Stimulated activated CD4-positive, alpha-beta T cell treated with anti-CD3 and anti-CD28 coated beads, Interleukin-12 subunit alpha, Interleukin-12 subunit beta, amount 100 ng/mL, for 24 hours (primary cell): ENCODE data around the gene UBE2F.

Experiments
- DNase-seq, 2 experiments: peaks; one replicate each; pipeline ENCODE4 v3.0.0-alpha.2; 2020; ENCODE audit warnings: low read depth in 2 of 2

The UBE2F gene, protein sequence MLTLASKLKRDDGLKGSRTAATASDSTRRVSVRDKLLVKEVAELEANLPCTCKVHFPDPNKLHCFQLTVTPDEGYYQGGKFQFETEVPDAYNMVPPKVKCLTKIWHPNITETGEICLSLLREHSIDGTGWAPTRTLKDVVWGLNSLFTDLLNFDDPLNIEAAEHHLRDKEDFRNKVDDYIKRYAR

DNA sequence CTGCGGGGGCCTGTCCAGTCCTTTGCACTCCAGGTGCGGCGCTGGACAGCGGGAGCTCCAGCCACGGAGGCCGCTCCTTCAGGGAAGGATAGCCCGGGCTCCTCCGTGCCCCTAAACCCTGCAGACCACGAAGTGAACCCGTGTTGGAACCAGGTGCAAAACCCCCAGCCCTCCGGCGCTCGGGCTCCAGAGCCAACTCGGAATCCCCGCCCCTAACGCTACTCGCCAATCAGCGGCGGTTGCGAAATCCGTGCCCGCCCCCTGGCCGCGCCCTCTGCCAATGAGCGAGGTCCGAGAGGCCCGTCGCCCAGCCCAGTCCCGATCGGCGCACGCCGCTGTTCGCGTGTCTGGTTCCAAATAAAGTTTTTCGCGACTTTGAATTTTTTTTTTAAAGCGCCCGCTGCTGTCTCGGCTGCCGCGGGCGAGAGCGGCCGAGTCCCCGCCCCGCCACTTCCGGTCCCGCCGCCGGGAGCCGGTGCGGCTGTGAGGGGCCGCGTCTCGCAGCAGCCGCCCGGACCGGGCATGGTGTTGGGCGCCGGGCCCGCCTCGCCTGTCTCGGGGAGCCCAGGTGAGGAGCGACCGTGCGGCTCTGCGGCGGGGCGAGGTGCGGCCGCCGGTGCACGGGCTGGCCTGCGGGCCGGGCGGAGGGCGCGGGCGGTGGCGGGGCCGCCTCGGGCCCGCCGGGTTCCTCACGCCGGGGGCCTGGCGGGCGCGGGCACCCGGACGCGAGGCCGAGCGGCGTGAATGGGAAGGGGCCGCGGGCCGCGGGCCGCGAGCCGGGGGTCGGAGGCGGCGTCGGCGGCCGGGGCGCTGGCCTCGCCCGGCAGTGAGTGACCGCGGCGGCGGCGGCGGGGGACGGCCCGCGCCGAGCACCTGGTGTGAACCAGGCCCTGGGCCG is at the start of gene UBE2F:
UBE2F (plus strand) TSS at position 450 of the 898 bp plus-strand sequence. CDS start 6,094 bp downstream, outside the sequence.
- DNase-seq, result peak; percentile 95 to 97

DNA sequence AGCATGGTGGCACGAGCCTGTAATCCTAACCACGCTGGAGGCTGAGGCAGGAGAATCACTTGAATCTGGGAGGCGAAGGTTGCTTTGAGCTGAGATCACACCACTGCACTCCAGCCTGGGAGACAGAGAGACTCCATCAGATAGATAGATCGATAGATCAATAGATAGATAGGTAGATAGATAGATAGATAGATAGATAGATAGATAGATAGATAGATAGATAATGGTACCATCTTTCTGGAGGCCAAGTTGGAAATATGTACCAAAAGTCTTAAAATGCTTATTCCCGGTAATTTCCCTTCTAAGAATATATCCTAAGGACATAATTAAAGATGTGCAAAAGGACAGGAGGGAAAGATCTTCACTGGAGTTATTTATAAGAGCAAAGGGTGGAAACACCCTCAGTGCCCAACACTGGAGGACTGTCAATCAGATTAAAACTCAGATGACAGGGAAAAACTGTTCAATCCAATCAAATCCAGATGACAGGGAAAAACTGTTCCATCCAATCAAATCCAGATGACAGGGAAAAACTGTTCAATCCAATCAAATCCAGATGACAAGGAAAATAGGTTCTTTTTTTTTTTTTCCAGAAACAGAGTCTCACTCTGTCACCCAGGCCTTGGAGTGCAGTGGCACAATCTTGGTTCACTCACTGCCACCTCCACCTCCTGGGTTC is 49.0 kb upstream of the UBE2F start:
- DNase-seq, result no peak

DNA sequence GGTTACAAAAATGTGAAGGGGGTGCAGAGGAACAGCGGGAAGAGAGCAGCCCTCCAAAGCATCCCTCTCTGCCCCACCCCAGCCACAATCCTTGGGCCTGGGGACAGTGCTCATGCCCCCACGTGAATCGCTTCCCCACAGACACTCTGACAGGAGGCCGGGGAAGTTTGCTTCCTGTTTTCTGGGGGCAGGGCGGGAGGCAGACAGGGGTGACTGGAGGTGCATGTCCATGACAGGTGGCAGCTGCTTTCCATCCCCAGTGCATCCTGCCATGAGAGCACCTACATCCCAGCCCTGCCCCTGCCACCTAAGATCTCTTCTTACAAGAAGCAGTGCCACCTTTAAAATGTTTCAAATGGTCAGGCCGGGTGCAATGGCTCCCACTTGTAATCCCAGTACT is 47.2 kb upstream of the UBE2F start:
- no peak for DNase-seq

DNA sequence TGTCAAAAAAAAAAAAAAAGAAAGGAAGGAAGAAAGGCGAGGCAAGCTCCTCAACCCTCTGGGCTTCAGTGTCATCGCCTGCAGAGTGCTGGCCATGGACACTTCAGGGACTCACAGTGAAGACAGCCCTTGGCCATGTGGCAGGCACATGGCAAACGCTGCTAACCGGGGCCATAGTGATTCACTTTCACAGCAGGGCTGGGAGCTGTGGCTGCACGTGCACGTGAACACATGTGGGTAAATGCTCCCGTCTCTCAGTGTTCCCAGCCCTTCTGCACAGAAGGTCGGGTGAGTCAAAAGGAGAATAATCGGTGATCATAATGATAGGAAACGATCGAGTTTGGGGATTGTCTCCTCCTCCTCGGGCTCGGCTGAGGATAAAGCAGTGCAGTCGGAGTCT is 46.1 kb upstream of the UBE2F start:
- DNase-seq, result no peak

DNA sequence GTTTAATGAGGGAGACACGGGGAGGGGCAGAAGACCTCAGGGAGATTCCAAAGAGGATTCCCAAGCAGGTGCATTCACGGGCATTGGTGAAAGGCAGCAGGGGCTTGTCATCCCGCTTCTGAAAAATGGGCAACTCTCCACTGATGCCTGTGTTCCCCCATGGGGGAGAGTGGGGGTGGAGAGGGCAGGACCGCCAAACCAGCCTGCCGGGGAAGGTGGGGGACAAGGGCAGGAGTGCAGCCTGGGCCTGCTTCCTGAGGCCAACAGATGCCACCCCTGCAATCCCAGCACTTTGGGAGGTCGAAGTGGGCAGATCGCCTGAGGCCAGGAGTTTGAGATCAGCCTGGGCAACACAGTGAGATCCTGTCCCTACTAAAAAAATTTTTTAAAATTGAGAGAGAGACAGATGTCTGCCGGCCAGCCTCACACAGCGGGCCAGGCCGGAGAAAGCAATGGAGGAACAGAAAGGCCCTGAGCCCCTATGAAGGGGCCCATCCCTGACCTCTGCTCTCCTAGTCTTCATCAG is 44.8 kb upstream of the UBE2F start:
- DNase-seq, result no peak

DNA sequence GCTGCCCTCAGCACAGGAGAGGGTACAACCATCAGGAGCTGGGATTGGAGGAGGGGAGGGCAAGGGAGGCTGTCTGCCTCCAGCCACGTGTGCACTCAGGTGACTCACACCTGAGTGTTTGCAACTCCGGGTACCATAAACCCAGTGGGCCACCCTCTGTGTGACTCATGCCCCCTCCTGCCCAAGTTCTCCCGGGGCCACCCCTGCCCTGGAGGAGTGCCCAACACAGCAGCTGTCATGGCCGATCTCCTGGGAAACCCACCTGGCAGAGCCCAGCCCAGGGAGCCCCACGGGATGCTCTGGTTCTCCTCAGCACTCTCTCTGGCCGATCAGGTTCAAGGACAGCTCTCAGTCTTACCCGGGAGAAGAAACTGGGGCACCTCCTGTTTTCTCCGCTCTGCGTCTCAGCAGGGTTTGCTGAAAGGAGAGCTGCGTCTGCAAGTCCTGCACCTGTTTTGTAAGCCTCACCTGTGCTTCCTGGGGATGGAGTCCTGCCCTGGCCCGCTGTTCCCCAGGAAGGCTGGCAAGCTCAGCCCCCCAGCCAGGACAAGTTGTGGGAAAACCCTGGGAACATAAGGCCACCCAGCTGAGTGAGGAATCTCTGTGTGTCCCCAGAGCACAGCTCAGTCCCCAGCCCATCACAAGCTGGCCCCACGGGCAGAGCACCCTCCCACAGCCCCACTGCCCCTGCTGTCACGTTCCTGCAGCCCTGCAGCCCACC is 44.0 kb upstream of the UBE2F start:
- no peak for DNase-seq

DNA sequence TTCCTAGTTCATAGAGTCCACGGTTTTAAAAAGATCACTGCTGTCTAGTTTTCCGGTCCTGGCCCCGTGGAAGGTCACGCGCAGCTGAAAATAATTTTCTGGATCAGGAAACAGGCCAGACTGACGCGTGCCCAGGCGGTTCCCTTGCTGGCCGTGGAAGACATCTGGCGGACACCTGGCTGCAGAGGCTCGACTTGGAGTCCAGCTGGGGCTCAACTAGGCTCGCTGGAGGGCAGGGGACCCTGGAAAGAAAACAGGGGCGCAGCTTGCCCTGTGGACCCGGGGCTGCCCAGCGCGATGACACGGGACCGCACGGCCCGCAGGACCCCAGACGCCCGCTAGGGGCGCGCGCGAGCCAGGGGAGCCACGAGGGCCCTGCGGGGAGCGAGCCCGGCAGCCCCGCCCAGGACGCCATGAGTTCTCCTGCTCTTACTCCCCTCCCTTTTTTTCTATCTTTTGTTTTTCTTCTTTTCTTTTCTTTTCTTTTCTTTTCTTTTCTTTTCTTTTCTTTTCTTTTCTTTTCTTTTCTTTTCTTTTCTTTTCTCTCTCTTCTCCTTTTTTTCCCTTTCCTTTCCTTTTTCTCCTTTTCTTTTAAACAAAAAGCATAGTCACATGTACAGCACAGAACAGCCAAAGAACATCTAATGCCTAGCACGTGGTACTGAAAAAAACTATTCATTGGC is 43.2 kb upstream of the UBE2F start:
- peak; percentile 59 to 76 for DNase-seq

DNA sequence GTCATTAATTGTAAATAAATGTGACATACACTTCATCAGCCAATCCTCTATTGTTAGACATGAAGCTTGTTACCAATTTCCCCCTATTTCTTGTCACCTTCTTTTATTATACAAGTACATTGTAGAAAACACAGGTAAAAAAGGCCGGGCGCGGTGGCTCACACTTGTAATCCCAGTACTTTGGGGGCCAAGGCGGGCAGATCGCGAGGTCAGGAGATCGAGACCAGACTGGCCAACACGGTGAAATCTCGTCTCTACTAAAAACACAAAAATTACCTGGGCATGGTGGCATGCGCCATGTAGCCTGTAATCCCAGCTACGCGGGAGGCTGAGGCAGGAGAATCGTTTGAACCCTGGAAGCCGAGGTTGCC is 42.7 kb upstream of the UBE2F start:
- DNase-seq, result no peak

DNA sequence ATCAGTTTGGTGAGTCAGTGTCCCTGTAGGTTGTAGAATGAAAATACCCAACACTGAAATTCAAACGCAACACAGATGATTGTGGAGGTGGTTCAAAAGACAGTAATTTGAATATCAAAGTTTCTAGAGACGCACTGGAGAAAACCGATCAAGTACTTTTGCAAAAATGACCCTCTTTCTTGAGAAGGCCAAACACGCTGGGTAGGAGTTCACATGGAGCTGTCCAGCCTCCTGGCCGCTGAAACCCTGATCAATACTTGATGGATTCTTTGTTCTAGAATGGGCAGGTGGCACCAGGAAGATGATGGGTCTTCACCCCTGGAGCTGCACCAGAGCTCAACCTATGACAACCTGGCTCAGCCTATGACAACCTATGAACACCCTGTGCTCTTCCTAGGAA is 39.7 kb upstream of the UBE2F start:
- no peak for DNase-seq

DNA sequence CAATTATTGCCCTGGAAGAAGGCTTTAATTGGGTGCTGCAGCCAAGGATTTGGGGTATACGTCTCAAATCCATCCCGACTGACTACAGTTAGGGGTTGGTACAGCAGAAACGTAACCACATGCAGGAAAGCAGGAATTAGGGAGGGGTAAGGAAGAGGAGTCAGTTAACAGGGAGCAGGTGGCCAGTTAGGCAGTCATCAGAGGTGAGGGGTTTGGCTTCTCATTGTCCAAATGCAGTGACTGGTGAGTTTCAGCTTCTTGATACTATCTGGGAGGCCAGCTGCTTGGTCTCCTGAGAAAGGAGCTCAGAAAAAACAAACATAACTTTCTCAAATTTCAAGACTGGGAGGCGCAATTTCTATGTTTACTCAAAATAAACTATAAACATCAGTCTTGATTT is 38.8 kb upstream of the UBE2F start:
- no peak for DNase-seq

DNA sequence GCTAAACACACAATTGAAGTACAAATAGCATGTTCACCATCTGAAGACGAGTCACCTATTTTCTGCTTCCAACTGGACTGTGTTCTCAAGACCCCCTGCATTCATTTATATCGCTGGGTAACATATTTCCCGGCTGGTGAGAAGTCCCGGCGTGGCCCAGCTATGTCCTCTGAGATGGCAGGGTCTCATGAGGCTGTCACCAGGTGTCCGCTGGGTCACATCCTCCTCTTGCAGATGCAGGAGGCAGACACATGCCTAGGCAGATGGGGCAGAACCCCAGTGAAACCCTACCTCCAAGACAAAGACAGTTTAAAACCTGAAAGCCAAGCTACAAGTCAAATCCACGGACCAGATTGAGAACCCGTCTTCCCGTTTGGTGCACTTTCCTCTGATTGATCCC is 36.8 kb upstream of the UBE2F start:
- DNase-seq, result no peak

DNA sequence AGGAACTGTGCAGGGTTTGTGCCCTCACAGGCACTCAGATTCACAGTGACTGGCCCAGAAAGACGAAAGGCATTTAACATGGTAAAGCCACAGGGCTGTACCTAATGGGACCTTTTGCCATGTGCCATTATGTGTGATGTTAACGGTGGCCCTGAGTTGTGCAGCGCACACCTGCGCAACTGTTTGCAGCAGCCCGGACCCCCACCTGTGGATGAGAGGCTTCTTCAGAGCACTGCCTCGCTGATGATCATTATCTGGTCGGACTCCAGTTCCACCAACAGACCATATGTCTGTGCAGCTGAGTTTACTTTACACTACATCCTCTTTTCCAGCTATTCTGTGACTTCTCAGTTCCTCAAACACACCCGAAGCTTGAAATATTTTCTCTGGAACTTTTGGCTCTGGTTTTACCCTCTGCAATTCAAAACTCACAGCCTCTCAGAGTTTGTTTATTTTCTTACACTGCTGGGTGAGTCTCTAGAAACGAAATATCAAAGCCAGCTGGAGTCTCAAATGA is 35.6 kb upstream of the UBE2F start:
- DNase-seq, result no peak

DNA sequence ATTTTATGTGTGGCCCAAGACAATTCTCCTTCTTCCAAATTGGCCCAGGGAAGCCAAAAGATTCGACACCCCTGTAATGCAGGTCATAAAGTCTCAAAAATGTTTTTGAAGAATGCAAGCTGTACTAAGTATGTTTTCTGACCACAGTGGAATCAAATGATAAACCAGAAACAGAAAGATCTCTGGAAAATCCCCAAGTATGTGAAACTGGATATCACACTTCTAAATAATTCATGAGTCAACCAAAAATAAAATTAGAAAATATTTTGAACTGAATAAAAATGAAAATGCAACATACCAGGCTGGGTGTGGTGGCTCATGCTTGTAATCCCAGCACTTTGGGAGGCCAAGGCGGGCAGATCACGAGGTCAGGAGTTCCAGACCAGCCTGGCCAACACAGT is 34.1 kb upstream of the UBE2F start:
- no peak for DNase-seq

DNA sequence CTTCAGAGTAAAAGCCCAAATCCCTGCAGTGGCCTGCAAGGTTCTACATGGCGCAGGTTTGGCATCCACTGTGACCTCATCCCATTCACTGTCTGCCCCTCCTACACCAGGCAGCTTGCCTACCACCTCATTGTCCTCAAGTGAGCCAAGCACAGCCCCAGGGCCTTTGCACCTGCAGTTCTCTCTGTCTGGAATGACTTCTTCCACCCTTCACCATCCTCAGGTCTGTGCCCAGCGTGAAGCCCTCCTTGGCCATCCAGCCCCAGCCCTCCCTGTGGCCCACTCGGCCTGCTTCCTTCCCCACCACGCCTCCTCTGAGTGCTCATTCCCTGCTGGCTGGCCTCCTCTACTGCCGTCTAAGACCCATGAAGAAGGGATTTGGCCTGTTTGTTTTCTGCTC is 32.6 kb upstream of the UBE2F start:
- DNase-seq, result no peak

DNA sequence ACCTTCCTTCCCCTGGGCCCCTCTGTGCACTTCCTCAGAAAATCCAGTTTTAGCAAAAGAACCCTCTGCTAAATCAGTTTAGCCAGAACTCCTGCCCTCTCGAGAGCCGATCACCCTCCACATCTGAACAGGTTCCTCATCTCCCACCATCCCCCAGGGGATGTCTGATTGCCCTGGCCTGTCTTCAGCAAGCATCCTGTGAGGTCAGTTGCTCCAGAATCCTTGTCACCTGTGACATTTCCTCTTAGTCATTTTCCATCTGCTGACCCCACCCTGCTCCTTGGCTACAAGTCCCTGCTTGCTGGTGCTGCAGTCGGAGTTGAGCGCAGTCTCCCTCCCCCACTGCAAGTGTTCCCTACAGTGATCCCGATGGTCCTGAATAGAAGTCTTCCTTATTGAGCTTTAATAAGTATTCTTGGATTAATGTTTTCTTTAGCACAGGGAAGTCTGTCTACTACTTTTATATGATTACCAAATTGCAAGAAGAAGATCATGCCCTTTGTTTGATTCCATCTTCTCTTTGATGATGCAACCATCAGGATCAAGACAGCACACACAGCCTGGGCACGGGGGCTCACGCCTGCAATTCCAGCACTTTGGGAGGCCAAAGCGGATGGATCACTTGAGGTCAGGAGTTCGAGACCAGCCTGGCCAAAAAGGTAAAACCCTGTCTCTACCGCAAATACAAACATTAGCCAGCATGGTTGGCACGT is 30.9 kb upstream of the UBE2F start:
- no peak for DNase-seq

DNA sequence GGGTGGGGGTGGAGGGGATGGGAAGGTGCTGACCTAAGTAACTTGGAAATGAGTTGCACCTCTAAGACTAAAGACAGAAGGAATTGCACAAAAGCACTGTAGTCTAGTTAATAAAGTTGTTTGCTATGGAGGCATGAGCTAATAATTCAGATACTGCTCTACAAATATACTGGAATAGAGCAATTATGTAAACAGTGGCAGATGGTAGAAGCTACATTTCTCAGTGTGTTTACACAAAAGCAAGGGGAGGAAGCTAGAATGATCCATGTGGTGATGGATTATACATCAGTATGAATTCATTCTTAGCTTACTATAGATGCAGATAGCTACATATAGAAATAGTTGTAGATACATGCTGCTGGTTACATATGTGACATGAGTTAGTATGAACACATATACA is 27.6 kb upstream of the UBE2F start:
- DNase-seq, result no peak

DNA sequence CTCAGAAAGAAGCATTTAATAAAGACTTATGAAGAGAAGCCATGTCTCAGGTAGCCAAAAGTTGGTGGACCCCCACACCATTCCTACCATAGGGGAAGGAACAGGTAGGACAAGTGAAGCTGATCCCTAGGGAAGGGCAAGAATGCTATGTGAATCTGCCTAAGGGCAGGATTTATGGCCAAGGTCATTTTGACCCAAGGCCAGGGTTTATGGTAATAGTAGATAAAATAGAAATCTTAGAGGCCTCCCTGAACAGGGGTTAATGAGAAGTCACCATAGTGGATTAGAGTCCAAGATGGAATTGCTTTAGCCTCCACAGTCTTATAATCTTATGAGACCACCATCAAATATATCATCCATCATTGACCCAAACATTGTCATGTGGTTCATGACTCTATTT is 26.0 kb upstream of the UBE2F start:
- no peak for DNase-seq

DNA sequence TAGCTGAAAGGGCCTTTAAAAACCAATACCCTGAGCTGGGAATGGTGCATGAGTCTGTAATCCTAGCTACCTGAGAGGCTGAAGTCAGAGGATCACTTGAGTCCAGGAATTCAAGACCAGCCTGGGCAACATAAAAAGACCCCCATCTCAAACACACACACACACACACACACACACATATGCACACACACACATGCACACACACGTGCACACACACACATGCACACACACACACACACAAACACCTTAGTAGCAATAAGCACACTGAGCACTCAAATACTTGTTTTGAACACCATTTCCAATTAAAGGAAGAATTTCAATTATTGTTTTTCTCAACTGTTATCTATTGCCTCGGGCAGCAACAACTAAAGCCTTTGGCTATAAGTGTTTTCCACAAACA is 25.6 kb upstream of the UBE2F start:
- no peak for DNase-seq

DNA sequence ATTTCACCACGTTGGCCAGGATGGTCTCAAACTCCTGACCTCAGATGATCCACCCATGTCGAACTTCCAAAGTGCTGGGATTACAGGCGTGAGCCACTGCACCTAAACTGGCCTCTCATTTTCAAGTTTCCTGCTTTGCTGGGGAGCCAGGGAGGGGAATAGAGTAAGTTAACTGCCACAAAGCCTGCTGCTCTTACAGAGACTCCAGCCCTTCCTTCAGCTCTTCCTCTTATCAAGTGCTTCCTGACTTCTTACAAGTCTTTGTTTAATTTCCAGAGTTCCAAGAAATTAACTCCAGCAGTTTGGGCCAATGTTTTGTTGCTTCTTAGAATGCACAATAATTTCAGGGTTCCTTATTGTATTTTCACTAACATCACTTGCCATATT is 24.3 kb upstream of the UBE2F start:
- no peak for DNase-seq

DNA sequence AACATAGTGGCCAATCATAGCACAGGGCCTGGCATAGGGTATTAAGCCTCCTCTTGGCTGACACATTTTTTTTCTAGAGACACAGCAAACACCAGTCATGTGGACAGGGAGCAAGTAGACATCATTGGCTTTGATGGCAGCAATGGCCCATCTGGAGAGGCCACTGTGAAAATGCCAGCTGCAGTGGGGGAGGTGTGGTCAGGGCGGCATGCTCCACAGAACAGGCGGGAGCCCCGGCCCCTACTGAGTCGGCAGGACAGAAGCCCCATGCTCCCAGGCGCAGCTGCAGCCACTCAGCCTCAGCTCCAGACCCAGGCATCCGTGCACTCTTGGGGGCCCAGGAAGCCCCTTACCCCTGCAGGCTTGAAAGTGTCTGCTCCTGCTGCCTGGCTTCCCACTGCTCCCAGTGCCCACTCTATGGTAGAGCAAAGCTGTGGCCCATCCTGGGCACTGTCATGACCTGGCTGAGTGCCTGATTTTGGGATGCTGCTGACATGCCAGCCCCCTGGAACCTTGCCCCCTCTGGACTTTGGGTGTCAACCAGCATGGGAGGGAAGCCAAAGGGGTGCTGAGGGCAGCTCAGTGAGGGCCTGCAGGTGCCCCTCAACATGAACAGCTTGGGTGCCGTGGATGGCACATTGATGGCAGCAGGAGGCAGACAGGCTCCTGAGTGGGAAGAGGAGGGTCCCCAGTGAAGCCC is 23.3 kb upstream of the UBE2F start:
- DNase-seq, result no peak
